ENCODE measurements around the gene ITGA11. TPM values are rescaled to one million over a fixed set of nuclear protein-coding genes. Genes with fewer than 3 reads are reported as not detected.

ITGA11 gene
- total and polyA plus RNA-seq, 2 experiments from 2014 or later: 0.03 to 0.40 TPM

- H3K9me2 ChIP-seq (ENCODE audit: insufficient read depth): no peaks in the 10 kb centered on the region
- no peak for TF ChIP-seq REST (IDR thresholded peaks at IDR 0.05; ENCODE audit: unreplicated experiment)
- no peak for TF ChIP-seq EZH2phosphoT487 (IDR thresholded peaks at IDR 0.05; ENCODE audit: unreplicated experiment)
- no peak for TF ChIP-seq ETS1 (IDR thresholded peaks at IDR 0.05)
- no peak for TF ChIP-seq ZNF114 (CRISPR knock-in tag; IDR thresholded peaks at IDR 0.05)
- H3F3A ChIP-seq (replicated peaks; ENCODE audit: low read depth): peaks cover 16% of the 10 kb centered on the region
- no peak overlapping the region for H3K27ac Mint-ChIP-seq
- no peaks in the 10 kb centered on the region for H3K36me3 Mint-ChIP-seq (ENCODE audit: low read depth)
- no peak overlapping the region for H3K4me3 Mint-ChIP-seq
- H3K4me1 Mint-ChIP-seq: peaks cover 43% of the 10 kb centered on the region
- peaks cover 17% of the 10 kb centered on the region for H3K27me3 Mint-ChIP-seq (ENCODE audit: insufficient read depth, low read depth, poor library complexity)
- peaks cover 28% of the 10 kb centered on the region for H3K4me1 ChIP-seq (ENCODE audit: insufficient read depth)
- H3K9me3 Mint-ChIP-seq: no peaks in the 10 kb centered on the region
- no peaks in the 10 kb centered on the region for H3K79me2 ChIP-seq (replicated peaks; ENCODE audit: insufficient read depth)
- no peak for ATAC-seq
- no peaks in the 10 kb centered on the region for H3K27me3 ChIP-seq (ENCODE audit: insufficient read depth)
- H4K20me1 ChIP-seq (replicated peaks; ENCODE audit: insufficient read depth): no peaks in the 10 kb centered on the region
- H3K27ac ChIP-seq (ENCODE audit: low read depth): no peak overlapping the region
- H3K36me3 ChIP-seq (ENCODE audit: insufficient read depth): no peaks in the 10 kb centered on the region
- no peak overlapping the region for H3K4me2 ChIP-seq
- no peak for DNase-seq (ENCODE audit: low spot score)
- H3K4me3 ChIP-seq: no peak overlapping the region
- no peak overlapping the region for H2AFZ ChIP-seq
Measured at GRCh38 chr15:68309024-68309423, 122.9 kb downstream of the ITGA11 start.

GRCh38 chr15:68307131-68307928, 124.6 kb downstream of the ITGA11 start:
- peak; percentile 4 for ATAC-seq
- H3F3A ChIP-seq (replicated peaks; ENCODE audit: low read depth): peaks cover 18% of the 10 kb centered on the region
- Mint-ChIP-seq H3K36me3 (ENCODE audit: low read depth) (no peaks in the 10 kb centered on the region), H3K4me1 (peaks cover 34% of the 10 kb centered on the region), H3K9me3 (no peaks in the 10 kb centered on the region), H3K27ac (no peak overlapping the region), H3K27me3 (ENCODE audit: insufficient read depth, low read depth, poor library complexity) (peaks cover 15% of the 10 kb centered on the region), H3K4me3 (no peak overlapping the region)
- H3K36me3 ChIP-seq (ENCODE audit: insufficient read depth): no peaks in the 10 kb centered on the region
- H3K79me2 ChIP-seq (replicated peaks; ENCODE audit: insufficient read depth): no peaks in the 10 kb centered on the region
- 0 out of 2 replicates have a peak overlapping the region, but pooled peaks have one; percentile 70 for H3K4me2 ChIP-seq
- peaks cover 30% of the 10 kb centered on the region for H3K4me1 ChIP-seq (ENCODE audit: insufficient read depth)
- no peak for DNase-seq (ENCODE audit: low spot score)
- no peak overlapping the region for H3K27ac ChIP-seq (ENCODE audit: low read depth)
- TF ChIP-seq CREB1 (CRISPR knock-in tag; IDR thresholded peaks at IDR 0.05; ENCODE audit: low read depth) (no peak), REST (IDR thresholded peaks at IDR 0.05; ENCODE audit: unreplicated experiment) (no peak), NANOG (IDR thresholded peaks at IDR 0.05; ENCODE audit: borderline replicate concordance) (no peak), STAT1 (IDR thresholded peaks at IDR 0.05; ENCODE audit: unreplicated experiment) (no peak), POLR2AphosphoS5 (IDR thresholded peaks at IDR 0.05; ENCODE audit: low read depth) (no peak)
- H3K4me3 ChIP-seq: 0 out of 2 replicates have a peak overlapping the region, but pooled peaks have one; percentile 23
- no peaks in the 10 kb centered on the region for H3K9me2 ChIP-seq (ENCODE audit: insufficient read depth)
- peak overlapping the region; percentile 94 for H2AFZ ChIP-seq
- no peaks in the 10 kb centered on the region for H4K20me1 ChIP-seq (replicated peaks; ENCODE audit: insufficient read depth)
- H3K27me3 ChIP-seq (ENCODE audit: insufficient read depth): no peaks in the 10 kb centered on the region

All from GM23338 (cell line).